A549 (cell line): ENCODE measurements around the gene PCDH9. TPM values are rescaled to one million over a fixed set of nuclear protein-coding genes. Genes with fewer than 3 reads are reported as not detected.

Experiments
- ATAC-seq, 2 experiments: fragments of 200-7000 bp in 1 of 2; fragments of >200 bp in 1 of 2; cut with Nextera tagmentation in 1 of 2; cut with Tn5 transposase in 1 of 2; 3 replicates each; pipeline versions ENCODE4 v1.8.0 to v1.9.1; 2018 to 2020; ENCODE audit warnings: mild to moderate bottlenecking in 1 of 2, moderate library complexity in 1 of 2
- CTCF ChIA-PET: fragments of 300-600 bp; sonication (Branson Sonifier 250); formaldehyde crosslinking; extraction: SDS; loops from one replicate; lab custom pipeline; 2021; ENCODE audit warnings: antibody characterized with exemption, inconsistent platforms; lab: Yijun Ruan, JAX
- POLR2A ChIA-PET: fragments of 350-600 bp; formaldehyde crosslinking; extraction: SDS; loops from one replicate; lab custom pipeline; 2021; ENCODE audit warnings: antibody characterized with exemption, inconsistent platforms; lab: Yijun Ruan, JAX
- DNase-seq, 2 experiments: peaks; one replicate each; pipeline versions ENCODE4 v3.0.0 to v3.0.0-alpha.2; 2011 to 2016; ENCODE audit warnings: low read depth in 1 of 2, low spot score in 1 of 2
- FAIRE-seq: peaks from 2 replicates; lab custom pipeline; 2011; peaks lifted over from hg19 to GRCh38; lab: Jason Lieb, UNC
- H3K27ac ChIP-seq, 2 experiments: fragments of >200 bp; sonication (Bioruptor Twin); formaldehyde crosslinking; 3 replicates each; pipeline ENCODE4 v1.5.1; 2016 to 2017
- H3K4me1 ChIP-seq: fragments of >200 bp; sonication (Bioruptor Twin); formaldehyde crosslinking; 3 replicates; pipeline ENCODE4 v1.6.1; 2016
- H3K4me2 ChIP-seq: fragments of >200 bp; sonication (Bioruptor Twin); formaldehyde crosslinking; 3 replicates; pipeline ENCODE4 v1.6.1; 2016
- H3K4me3 ChIP-seq: fragments of >200 bp; sonication (Bioruptor Twin); formaldehyde crosslinking; 3 replicates; pipeline ENCODE4 v1.5.1; 2016
- H3K9me3 ChIP-seq: fragments of >200 bp; sonication (Bioruptor Twin); formaldehyde crosslinking; 3 replicates; pipeline ENCODE4 v1.6.1; 2016
- BCL3 ChIP-seq: fragments of >200 bp; sonication (Bioruptor Twin); formaldehyde crosslinking; IDR thresholded peaks from 3 replicates; pipeline ENCODE4 v1.6.1; 2016
- CBX2 ChIP-seq: fragments of 200-600 bp; sonication (generic); IDR thresholded peaks from 2 replicates; pipeline ENCODE4 v1.6.1; 2016; ENCODE audit warnings: low read depth, mild to moderate bottlenecking, borderline replicate concordance
- CEBPB ChIP-seq, 2 experiments: fragments of >200 bp in 1 of 2; sonication (Bioruptor Twin) in 1 of 2; formaldehyde crosslinking in 1 of 2; IDR thresholded peaks; 2 replicates each; pipeline ENCODE4 v1.6.1; 2012 to 2016
- CTCF ChIP-seq: fragments of >200 bp; sonication (Bioruptor Twin); formaldehyde crosslinking; IDR thresholded peaks from 3 replicates; pipeline ENCODE4 v1.5.1; 2016
- E2F6 ChIP-seq: IDR thresholded peaks from 2 replicates; pipeline ENCODE4 v1.6.1; 2012; ENCODE audit warnings: low read depth, borderline replicate concordance
- EP300 ChIP-seq, 2 experiments: fragments of >200 bp; sonication (Bioruptor Twin); formaldehyde crosslinking; IDR thresholded peaks; 2 replicates in 1 of 2; 3 replicates in 1 of 2; pipeline ENCODE4 v1.6.1; 2016 to 2017
- HEYL ChIP-seq: fragments of 250-450 bp; sonication (Bioruptor Pico); IDR thresholded peaks from 2 replicates; pipeline ENCODE4 v1.8.0; 2021; ENCODE audit warnings: mild to moderate bottlenecking, moderate library complexity
- HOXA7 ChIP-seq: fragments of 250-450 bp; sonication (Bioruptor Pico); IDR thresholded peaks from 2 replicates; pipeline ENCODE4 v1.5.0; 2020; ENCODE audit warnings: mild to moderate bottlenecking, moderate library complexity
- HOXB13 ChIP-seq: fragments of 250-450 bp; sonication (Bioruptor Pico); IDR thresholded peaks from 2 replicates; pipeline ENCODE4 v1.5.0; 2020; ENCODE audit warnings: low read depth, mild to moderate bottlenecking, moderate library complexity
- MAZ ChIP-seq: fragments of 150-350 bp; IDR thresholded peaks from 2 replicates; pipeline ENCODE4 v1.6.1; 2014; ENCODE audit warnings: antibody characterized with exemption, low read depth, low read length, borderline replicate concordance
- NFE2L2 ChIP-seq: fragments of 150-350 bp; conservative IDR thresholded peaks from 2 replicates; pipeline ENCODE4 v1.6.1; 2014; ENCODE audit warnings: low read length
- RARB ChIP-seq: fragments of 250-450 bp; sonication (Bioruptor Pico); IDR thresholded peaks from 2 replicates; pipeline ENCODE4 v1.8.0; 2021; ENCODE audit warnings: mild to moderate bottlenecking, moderate library complexity
- SREBF2 ChIP-seq: fragments of 450-650 bp; IDR thresholded peaks from 2 replicates; pipeline ENCODE4 v1.6.1; 2014; ENCODE audit warnings: mild to moderate bottlenecking, moderate library complexity
- ZNF302 ChIP-seq: fragments of 250-450 bp; sonication (Bioruptor Pico); IDR thresholded peaks from 2 replicates; pipeline ENCODE4 v1.9.0; 2021; ENCODE audit warnings: inconsistent platforms, mild to moderate bottlenecking, moderate library complexity
- WGBS: methylation state at CpG from one replicate; pipeline ENCODE4 v1.1.6; 2017; ENCODE audit errors: missing lambda C conversion rate; 5-methylcytosine and 5-hydroxymethylcytosine counted together
- polyA plus RNA-seq, 4 experiments: library from polyadenylated mRNA; depleted of rRNA in 3 of 4; stranded (reverse); fragments of >200 nt; fragmentation: RNase III in 1 of 4; extraction: RNeasy Plus Mini Kit Qiagen cat#74134 plus additional on column Dnase treatment in 1 of 4; gene quantifications; 2 replicates in 3 of 4; 3 replicates in 1 of 4; pipeline ENCODE4 v1.2.3, GENCODE V29; 2011 to 2017

The PCDH9 gene
- polyA plus RNA-seq, 2 of the 4 experiments (the other 2 are of a cell fraction): 16.0 to 29.5 TPM

GRCh38 chr13:66492479-66492878 lies 737.7 kb downstream of the PCDH9 start (continued):
- TF ChIP-seq CTCF (peak; percentile 26; the same call in 2 of the 3 replicates), MAZ (no peak)

GRCh38 chr13:66491251-66491650 lies 738.9 kb downstream of the PCDH9 start:
- ATAC-seq: no peak
- no peak for TF ChIP-seq HOXB13 (CRISPR knock-in tag)

GRCh38 chr13:66489586-66489985 lies 740.5 kb downstream of the PCDH9 start:
- TF ChIP-seq RARB (CRISPR knock-in tag): no peak
- no peak for TF ChIP-seq E2F6
- no peak for TF ChIP-seq NFE2L2
- no peak for TF ChIP-seq HOXA7 (CRISPR knock-in tag)
- no peak for TF ChIP-seq CEBPB (IDR thresholded peaks at IDR 0.05)
- POLR2A ChIA-PET: no interaction called here
- Histone ChIP-seq H3K4me1 (peaks cover 5% of the 10 kb centered on the region; the same call in 2 of the 3 replicates), H3K27ac (no peak overlapping the region), H3K4me2 (no peak overlapping the region), H3K4me3 (no peak overlapping the region), H3K9me3 (no peaks in the 10 kb centered on the region)
- FAIRE-seq (no peak), DNase-seq (no peak), ATAC-seq (no peak)
- WGBS: 83% methylated on average over 2 of the region's 2 CpGs
- CTCF ChIA-PET: no interaction called here

More at GRCh38 chr13:66491251-66491650, 738.9 kb downstream of the PCDH9 start:
- DNase-seq: no peak
- ChIA-PET POLR2A (no interaction called here), CTCF (no interaction called here)
- Histone ChIP-seq H3K4me2 (no peak overlapping the region), H3K27ac (no peak overlapping the region), H3K4me1 (peaks cover 5% of the 10 kb centered on the region; the same call in 2 of the 3 replicates), H3K4me3 (no peak overlapping the region), H3K9me3 (no peaks in the 10 kb centered on the region)
- 92% methylated on average over 6 of the region's 6 CpGs for WGBS
- FAIRE-seq: no peak

GRCh38 chr13:66489172-66489571 lies 741.0 kb downstream of the PCDH9 start:
- no peak for TF ChIP-seq NFE2L2
- no peak for TF ChIP-seq BCL3
- no peak for TF ChIP-seq MAZ
- no peak for TF ChIP-seq ZNF302 (CRISPR knock-in tag)
- no peak for TF ChIP-seq EP300 (IDR thresholded peaks at IDR 0.05)
- no peak for TF ChIP-seq HOXB13 (CRISPR knock-in tag)
- TF ChIP-seq HEYL (CRISPR knock-in tag): no peak
- TF ChIP-seq E2F6: no peak
- no peak for TF ChIP-seq CBX2
- TF ChIP-seq SREBF2: no peak
- no peak for TF ChIP-seq RARB (CRISPR knock-in tag)
- no peak for TF ChIP-seq CEBPB (IDR thresholded peaks at IDR 0.05)
- TF ChIP-seq, all 56 proteins: peak for 0
- DNase-seq (no peak), ATAC-seq (no peak), FAIRE-seq (no peak)
- CTCF ChIA-PET: no interaction called here
- no peak overlapping the region for H3K27ac ChIP-seq
- H3K4me2 ChIP-seq: no peak overlapping the region
- WGBS: 93% methylated on average over 1 of the region's 1 CpG
- H3K4me3 ChIP-seq: no peak overlapping the region
- POLR2A ChIA-PET: no interaction called here
- no peaks in the 10 kb centered on the region for H3K9me3 ChIP-seq
- peaks cover 5% of the 10 kb centered on the region; the same call in 2 of the 3 replicates for H3K4me1 ChIP-seq
